ENCODE results near the gene CARD19. TPM values are rescaled to one million over a fixed set of nuclear protein-coding genes. Genes with fewer than 3 reads are reported as not detected.

CARD19 gene
- total RNA-seq, 4 donors from 2014 or later, result 49.6 to 82.4 (median 70.9) TPM

- DNase-seq, result peak in 1 of 2 donors; percentile 46
- no peak for ATAC-seq
- no peaks in the 10 kb centered on the region for H3K27me3 ChIP-seq
- peaks cover 79 to 86% of the 10 kb centered on the region in 2 donors for H3K4me1 ChIP-seq
- H3K4me3 ChIP-seq, result no peak overlapping the region
- in situ Hi-C loops (cut with MboI; ENCODE audit: low sequenced_read_pairs in 4 of 4) (no loop called here), intact Hi-C loops (cut with DNase I; ENCODE audit: low total_unique reads) (loop anchor here (2.0 to 5.0 kb wide), 2 partner anchors 22 to 34 kb away; partner anchors contain the start of gene CARD19)
- H3K9me3 ChIP-seq, result no peaks in the 10 kb centered on the region
- peak overlapping the region; percentile 61 to 98 (median 95) for H3K27ac ChIP-seq
- H3K36me3 ChIP-seq, result no peaks in the 10 kb centered on the region
- TF ChIP-seq POLR2A (IDR thresholded peaks at IDR 0.05) (no peak), CTCF (IDR thresholded peaks at IDR 0.05 in 4 of 5, conservative IDR thresholded peaks at IDR 0.05 in 1 of 5) (no peak)
Observed at GRCh38 chr9:93130861-93131481, 35.0 kb downstream of the CARD19 start.

- intact Hi-C loops (cut with DNase I; ENCODE audit: low total_unique reads), result loop anchor here (2.0 to 5.0 kb wide), 2 partner anchors 23 to 34 kb away; partner anchors contain the start of gene CARD19
- H3K27ac ChIP-seq, result peak overlapping the region; percentile 95 to 99 (median 96)
- no peaks in the 10 kb centered on the region for H3K36me3 ChIP-seq
- in situ Hi-C loops (cut with MboI; ENCODE audit: low sequenced_read_pairs in 4 of 4), result no loop called here
- no peak for DNase-seq
- no peaks in the 10 kb centered on the region for H3K27me3 ChIP-seq
- H3K4me1 ChIP-seq, result peaks cover 82 to 87% of the 10 kb centered on the region in 2 donors
- H3K9me3 ChIP-seq, result no peaks in the 10 kb centered on the region
- TF ChIP-seq CTCF (IDR thresholded peaks at IDR 0.05 in 4 of 5, conservative IDR thresholded peaks at IDR 0.05 in 1 of 5) (no peak), POLR2A (IDR thresholded peaks at IDR 0.05) (no peak)
- H3K4me3 ChIP-seq, result peak overlapping the region in 2 of 4 donors; percentile 81 to 91
- no peak for ATAC-seq
Observed at GRCh38 chr9:93131599-93132286, 35.7 kb downstream of the CARD19 start.

GRCh38 chr9:93132287-93132927 lies 36.4 kb downstream of the CARD19 start:
- no peak for TF ChIP-seq CTCF (IDR thresholded peaks at IDR 0.05 in 4 of 5, conservative IDR thresholded peaks at IDR 0.05 in 1 of 5)
- no peak for TF ChIP-seq POLR2A (IDR thresholded peaks at IDR 0.05)
- intact Hi-C loops (cut with DNase I; ENCODE audit: low total_unique reads) (loop anchor here (5.0 kb wide), 1 partner anchor 35 kb away; the partner anchor contains the start of gene CARD19), in situ Hi-C loops (cut with MboI; ENCODE audit: low sequenced_read_pairs in 4 of 4) (no loop called here)
- no peak for ATAC-seq
- Histone ChIP-seq H3K4me3 (peak overlapping the region; percentile 69 to 91 (median 86)), H3K4me1 (peaks cover 75 to 81% of the 10 kb centered on the region in 2 donors), H3K9me3 (no peaks in the 10 kb centered on the region), H3K36me3 (no peaks in the 10 kb centered on the region), H3K27ac (peak overlapping the region; percentile 95 to 99 (median 96)), H3K27me3 (no peaks in the 10 kb centered on the region)
- peak in 1 of 2 donors; percentile 60 for DNase-seq

- TF ChIP-seq POLR2A (IDR thresholded peaks at IDR 0.05) (no peak), CTCF (IDR thresholded peaks at IDR 0.05 in 4 of 5, conservative IDR thresholded peaks at IDR 0.05 in 1 of 5) (no peak)
- in situ Hi-C loops (cut with MboI; ENCODE audit: low sequenced_read_pairs in 4 of 4) (no loop called here), intact Hi-C loops (cut with DNase I; ENCODE audit: low total_unique reads) (loop anchor here (5.0 kb wide), 1 partner anchor 36 kb away; the partner anchor contains the start of gene CARD19)
- Histone ChIP-seq H3K4me1 (peaks cover 68 to 74% of the 10 kb centered on the region in 2 donors), H3K9me3 (no peaks in the 10 kb centered on the region), H3K27ac (peak overlapping the region; percentile 95 to 99 (median 96)), H3K27me3 (no peaks in the 10 kb centered on the region), H3K36me3 (no peaks in the 10 kb centered on the region), H3K4me3 (peak overlapping the region; percentile 69 to 91 (median 86))
- ATAC-seq (peak; percentile 1 to 9), DNase-seq (no peak)
Observed at GRCh38 chr9:93132946-93133680, 37.1 kb downstream of the CARD19 start.

Data from gastrocnemius medialis (tissue), 4 donors.